Measurements from ENCODE around the gene THPO.

The THPO gene

DNA sequence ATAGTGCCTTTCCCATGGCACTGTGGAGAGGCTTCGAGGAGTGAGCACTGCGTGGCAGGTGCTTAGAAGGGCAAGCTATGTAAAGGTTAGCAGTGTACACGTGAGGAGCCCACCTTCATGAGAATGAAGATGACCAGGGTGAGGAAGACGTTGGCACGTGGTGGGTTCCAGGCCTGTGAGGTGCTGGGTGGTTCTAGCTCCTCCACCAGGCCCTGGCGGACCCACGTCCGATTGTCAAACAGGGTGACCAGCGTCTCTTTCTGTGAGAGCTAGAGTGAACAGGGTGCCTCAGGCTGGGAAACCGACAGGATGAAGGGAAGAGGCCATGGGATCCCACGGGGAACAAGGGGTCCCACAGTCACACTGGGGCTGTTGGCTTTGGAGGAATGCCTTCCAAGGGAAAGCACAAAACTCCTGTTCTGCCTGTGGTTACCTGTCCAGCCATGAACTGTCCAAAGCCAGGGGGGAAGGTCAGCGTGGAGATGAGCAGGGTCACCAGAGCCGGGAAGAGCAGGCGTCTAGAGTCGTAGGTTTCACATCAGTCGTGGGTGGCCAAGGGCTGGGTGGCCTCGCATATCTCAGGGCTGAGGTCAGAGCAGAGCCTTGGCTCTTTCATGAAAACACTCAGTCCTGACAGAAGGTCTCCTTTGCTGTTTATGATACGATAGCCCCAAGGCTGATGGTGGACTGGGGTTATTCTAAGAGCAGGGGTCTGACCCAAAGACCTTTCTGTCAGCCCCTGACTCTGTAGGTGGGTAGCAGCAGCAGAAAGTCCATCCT is 22.6 kb downstream of the THPO start:
- TF ChIP-seq ZFX (IDR thresholded peaks at IDR 0.05) (no peak), CTCF (conservative IDR thresholded peaks at IDR 0.05) (no peak)
- no peak overlapping the region for H3K27ac ChIP-seq

DNA sequence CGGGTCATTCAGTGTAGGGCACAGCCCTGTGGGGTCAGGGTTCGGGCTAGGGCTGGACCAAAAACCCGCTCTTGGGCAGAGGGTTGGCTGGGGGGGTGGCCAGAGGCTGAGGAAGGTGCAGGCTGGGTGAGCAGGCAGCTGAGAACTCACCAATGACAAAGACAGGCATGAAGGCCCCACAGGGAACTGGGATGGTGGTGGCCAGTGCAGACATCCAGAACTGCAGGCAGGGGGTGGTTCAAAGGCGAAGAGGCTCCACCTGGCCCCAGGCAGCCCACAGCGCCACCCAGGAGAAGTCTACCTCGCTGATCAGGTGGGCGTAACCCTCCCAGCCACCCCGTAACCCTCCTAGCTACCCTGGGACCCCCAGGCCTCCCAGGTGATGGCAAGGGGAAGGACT is 23.3 kb downstream of the THPO start:
- TF ChIP-seq ZFX (IDR thresholded peaks at IDR 0.05) (no peak), CTCF (conservative IDR thresholded peaks at IDR 0.05) (no peak)
- no peak overlapping the region for H3K27ac ChIP-seq

DNA sequence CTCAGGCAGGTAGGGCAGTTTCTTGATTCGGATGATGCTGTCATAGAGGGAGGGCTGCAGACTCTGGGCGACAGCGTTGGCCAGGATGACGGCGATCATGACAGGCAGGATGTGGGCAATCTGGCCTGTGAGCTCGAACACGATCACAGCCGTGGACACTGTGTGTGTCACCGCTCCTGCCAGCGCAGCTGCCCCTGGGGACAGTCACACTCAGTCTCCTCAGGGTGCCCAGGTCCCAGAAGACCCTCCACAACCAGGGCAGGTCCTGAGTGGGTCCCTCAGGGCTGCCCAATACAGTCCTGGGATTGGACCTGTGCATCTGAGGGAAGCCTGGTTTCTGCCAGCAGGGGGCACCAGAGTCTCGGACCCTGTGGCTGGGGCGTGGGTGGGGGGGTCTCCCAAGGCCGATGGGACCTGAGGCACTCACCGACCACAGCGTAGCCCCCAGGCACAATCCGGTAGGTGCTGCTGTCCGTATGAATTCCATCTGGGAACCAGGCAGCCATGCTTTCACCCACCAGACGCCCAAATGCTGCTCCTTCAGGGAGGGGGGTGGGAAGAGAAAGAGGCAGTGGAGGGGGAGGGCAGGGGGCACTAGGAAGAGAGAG is 23.8 kb downstream of the THPO start:
- no peak overlapping the region for H3K27ac ChIP-seq
- no peak for TF ChIP-seq ZFX (IDR thresholded peaks at IDR 0.05)
- TF ChIP-seq CTCF (conservative IDR thresholded peaks at IDR 0.05) = peak; percentile 95

DNA sequence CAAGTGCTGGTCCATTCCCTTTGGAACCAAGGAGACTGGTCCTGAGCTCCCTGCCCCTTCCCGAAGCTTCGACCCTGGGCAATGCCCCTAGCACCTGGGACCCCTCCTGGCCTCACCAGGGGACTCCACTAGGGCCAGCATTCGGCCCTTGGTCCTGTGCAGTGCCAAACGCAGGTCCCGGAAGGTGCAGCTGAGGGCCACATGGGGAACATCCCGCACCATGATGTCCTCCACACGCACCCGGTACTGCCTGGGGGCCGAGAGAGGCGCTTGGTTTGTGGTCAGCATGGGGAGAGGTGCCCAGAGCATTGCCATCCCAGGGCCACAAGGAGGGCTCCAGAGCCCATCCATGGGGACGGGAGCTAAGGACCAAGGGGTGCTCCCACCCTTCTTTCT is 24.5 kb downstream of the THPO start:
- TF ChIP-seq ZFX (IDR thresholded peaks at IDR 0.05) (no peak), CTCF (conservative IDR thresholded peaks at IDR 0.05) (no peak)
- H3K27ac ChIP-seq = no peak overlapping the region

GRCh38 chr3:184352897-184353545 is 25.0 kb downstream of the THPO start:
- TF ChIP-seq ZFX (IDR thresholded peaks at IDR 0.05) = no peak
- TF ChIP-seq CTCF (conservative IDR thresholded peaks at IDR 0.05) = no peak
- H3K27ac ChIP-seq = no peak overlapping the region

DNA sequence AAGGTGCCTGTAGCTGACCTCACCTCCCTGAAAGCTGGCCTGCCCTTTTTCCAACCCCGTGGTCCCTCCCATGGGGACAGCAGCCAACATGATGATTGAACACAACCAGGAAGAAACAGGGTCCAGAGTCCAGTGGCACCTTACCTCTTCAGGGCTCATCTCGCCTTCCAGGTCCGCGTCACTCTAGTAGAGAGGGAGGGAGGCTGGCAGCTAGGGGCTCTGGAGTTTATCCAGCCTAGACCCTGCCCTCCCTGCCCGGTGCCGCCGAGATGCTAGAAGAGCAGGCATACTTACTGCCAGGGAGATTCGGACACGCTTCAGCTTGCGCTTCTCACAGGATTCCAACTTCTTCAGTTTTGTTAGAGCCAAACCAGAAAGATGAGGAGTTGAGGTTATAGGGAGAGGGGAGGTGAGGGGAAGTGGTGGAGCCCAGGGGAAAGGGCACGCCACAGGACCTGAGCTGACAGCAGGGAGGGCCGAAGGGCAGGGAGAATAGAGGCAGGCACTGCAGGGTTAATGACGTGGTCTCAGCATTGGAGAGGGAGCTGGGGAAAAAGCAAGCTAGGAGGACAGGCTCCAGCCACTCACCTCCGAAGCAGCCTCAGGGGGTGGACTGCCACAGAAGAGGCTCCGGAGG is 25.7 kb downstream of the THPO start:
- TF ChIP-seq CTCF (conservative IDR thresholded peaks at IDR 0.05) (no peak), ZFX (IDR thresholded peaks at IDR 0.05) (no peak)
- H3K27ac ChIP-seq = no peak overlapping the region
